Nephron progenitor cell (in vitro differentiated cells): ENCODE data around the gene HES5.

Source experiments
- DNase-seq: peaks from one replicate; pipeline ENCODE4 v3.0.0; 2021
- H3K27ac Mint-ChIP-seq: 2 replicates; pipeline ENCODE4 v1.8.0; 2021; ENCODE audit warnings: mild to moderate bottlenecking, moderate library complexity, mixed read lengths
- H3K27me3 Mint-ChIP-seq: 2 replicates; pipeline ENCODE4 v1.8.0; 2021; ENCODE audit warnings: mild to moderate bottlenecking, low read depth, mixed read lengths; ENCODE audit not compliant: poor library complexity
- H3K36me3 Mint-ChIP-seq: 2 replicates; pipeline ENCODE4 v1.8.0; 2021; ENCODE audit warnings: low read depth, mixed read lengths
- H3K4me1 Mint-ChIP-seq: 2 replicates; pipeline ENCODE4 v1.8.0; 2021; ENCODE audit warnings: mixed read lengths
- H3K4me3 Mint-ChIP-seq: 2 replicates; pipeline ENCODE4 v1.8.0; 2021; ENCODE audit warnings: mild to moderate bottlenecking, moderate library complexity, mixed read lengths
- H3K9me3 Mint-ChIP-seq: 2 replicates; pipeline ENCODE4 v1.8.0; 2021; ENCODE audit warnings: mild to moderate bottlenecking, moderate library complexity, mixed read lengths
- CTCF ChIP-seq: fragments of 200-600 bp; sonication (generic); IDR thresholded peaks from 2 replicates; pipeline ENCODE4 v1.5.0; 2021; ENCODE audit warnings: antibody characterized with exemption

Gene HES5

GRCh38 chr1:2499260-2499659 is 30.8 kb downstream of the HES5 start:
- no peaks in the 10 kb centered on the region for H3K9me3 Mint-ChIP-seq
- DNase-seq, result no peak
- peaks cover 2% of the 10 kb centered on the region for H3K4me1 Mint-ChIP-seq
- H3K36me3 Mint-ChIP-seq, result no peaks in the 10 kb centered on the region
- peaks cover 5% of the 10 kb centered on the region for H3K27me3 Mint-ChIP-seq
- H3K4me3 Mint-ChIP-seq, result no peak overlapping the region
- TF ChIP-seq CTCF, result no peak
- no peak overlapping the region for H3K27ac Mint-ChIP-seq

- H3K27me3 Mint-ChIP-seq, result peaks cover 5% of the 10 kb centered on the region
- no peaks in the 10 kb centered on the region for H3K9me3 Mint-ChIP-seq
- H3K27ac Mint-ChIP-seq, result no peak overlapping the region
- H3K4me1 Mint-ChIP-seq, result peaks cover 9% of the 10 kb centered on the region
- no peak for TF ChIP-seq CTCF
- no peaks in the 10 kb centered on the region for H3K36me3 Mint-ChIP-seq
- no peak for DNase-seq
- H3K4me3 Mint-ChIP-seq, result no peak overlapping the region
Measured at GRCh38 chr1:2498648-2499047, 31.4 kb downstream of the HES5 start.

- Mint-ChIP-seq H3K36me3 (no peaks in the 10 kb centered on the region), H3K9me3 (no peaks in the 10 kb centered on the region), H3K27me3 (peaks cover 5% of the 10 kb centered on the region), H3K4me1 (peaks cover 16% of the 10 kb centered on the region), H3K4me3 (no peak overlapping the region), H3K27ac (no peak overlapping the region)
- TF ChIP-seq CTCF, result no peak
- no peak for DNase-seq
Measured at GRCh38 chr1:2497891-2498290, 32.2 kb downstream of the HES5 start.

DNA sequence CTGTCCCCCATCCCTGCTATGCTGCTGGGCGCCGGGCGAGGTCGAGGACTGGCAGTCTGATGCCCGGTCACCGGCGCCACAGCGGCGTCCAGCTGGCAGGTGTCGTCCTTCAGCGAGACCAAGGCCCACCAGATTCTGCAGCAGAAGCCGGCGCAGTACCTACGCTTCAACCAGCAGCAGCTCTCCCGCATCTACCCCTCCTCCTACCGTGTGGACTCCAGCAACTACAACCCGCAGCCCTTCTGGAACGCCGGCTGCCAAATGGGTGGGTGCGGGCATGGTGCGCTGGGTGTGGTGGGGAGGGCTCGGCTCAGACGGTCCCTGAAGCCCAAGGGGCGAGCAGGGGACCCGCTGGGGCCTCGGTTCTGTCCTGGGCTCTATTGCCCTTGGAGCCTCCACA is 33.3 kb downstream of the HES5 start:
- no peak for TF ChIP-seq CTCF

DNA sequence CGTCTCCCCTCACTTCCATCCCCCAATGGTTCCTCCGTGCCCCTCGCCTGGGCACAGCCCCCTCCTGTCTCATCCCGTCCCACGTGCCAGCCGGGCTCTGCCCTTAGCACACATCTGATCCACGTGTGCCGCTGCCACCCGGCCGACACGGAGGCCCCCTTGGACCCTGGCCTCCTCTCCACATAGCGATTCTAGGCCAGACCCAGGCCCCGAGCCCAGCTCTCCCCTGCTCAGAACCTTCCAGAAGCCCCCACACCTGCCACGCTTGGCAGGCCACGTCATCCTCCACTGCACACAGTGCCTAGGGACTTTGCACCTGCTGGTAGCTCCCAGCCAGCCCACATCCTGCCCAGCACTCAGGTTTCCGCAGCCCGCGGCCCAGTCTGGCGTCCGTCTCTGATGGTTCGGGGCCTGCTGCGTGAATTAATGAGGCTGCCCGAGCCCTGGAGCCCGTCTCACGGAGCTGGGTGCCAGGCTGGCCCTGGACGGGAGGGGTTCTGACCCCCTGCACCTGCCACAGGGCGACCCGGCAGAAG is 33.9 kb downstream of the HES5 start:
- peaks cover 8% of the 10 kb centered on the region for H3K27me3 Mint-ChIP-seq
- H3K36me3 Mint-ChIP-seq, result no peaks in the 10 kb centered on the region
- H3K27ac Mint-ChIP-seq, result no peak overlapping the region
- TF ChIP-seq CTCF, result no peak
- DNase-seq, result no peak
- H3K9me3 Mint-ChIP-seq, result no peaks in the 10 kb centered on the region
- H3K4me1 Mint-ChIP-seq, result peaks cover 17% of the 10 kb centered on the region
- no peak overlapping the region for H3K4me3 Mint-ChIP-seq

More for the DNA sequence above, 33.3 kb downstream of the HES5 start:
- Mint-ChIP-seq H3K4me1 (peaks cover 17% of the 10 kb centered on the region), H3K27ac (no peak overlapping the region), H3K36me3 (no peaks in the 10 kb centered on the region), H3K9me3 (no peaks in the 10 kb centered on the region), H3K27me3 (peaks cover 8% of the 10 kb centered on the region), H3K4me3 (no peak overlapping the region)
- DNase-seq, result no peak

- no peaks in the 10 kb centered on the region for H3K9me3 Mint-ChIP-seq
Measured at GRCh38 chr1:2495546-2495945, 34.5 kb downstream of the HES5 start.

More at GRCh38 chr1:2495546-2495945, 34.5 kb downstream of the HES5 start:
- DNase-seq, result no peak
- Mint-ChIP-seq H3K4me3 (no peak overlapping the region), H3K27me3 (peaks cover 8% of the 10 kb centered on the region), H3K4me1 (peaks cover 17% of the 10 kb centered on the region), H3K27ac (no peak overlapping the region), H3K36me3 (no peaks in the 10 kb centered on the region)
- no peak for TF ChIP-seq CTCF
